HCT116 (cell line): ENCODE results near the gene LRRC9.

Source experiments
- CTCF ChIP-seq, 3 experiments: fragments of 200-600 bp in 1 of 3; sonication (generic) in 1 of 3; IDR thresholded peaks in 2 of 3; conservative IDR thresholded peaks in 1 of 3; 2 replicates each; pipeline ENCODE4 v1.5.1; 2012 to 2017; ENCODE audit warnings: low read depth in 2 of 3, low read length in 2 of 3, antibody characterized with exemption in 1 of 3, borderline replicate concordance in 1 of 3, control low read depth in 1 of 3, mild to moderate bottlenecking in 1 of 3, mixed read lengths in 1 of 3, mixed run types in 1 of 3, moderate library complexity in 1 of 3; ENCODE audit not compliant: insufficient read depth in 1 of 3
- EZH2 ChIP-seq: fragments of 200-600 bp; sonication (generic); IDR thresholded peaks from 2 replicates; pipeline ENCODE4 v1.6.1; 2017; ENCODE audit warnings: antibody characterized with exemption, mixed run types

DNA sequence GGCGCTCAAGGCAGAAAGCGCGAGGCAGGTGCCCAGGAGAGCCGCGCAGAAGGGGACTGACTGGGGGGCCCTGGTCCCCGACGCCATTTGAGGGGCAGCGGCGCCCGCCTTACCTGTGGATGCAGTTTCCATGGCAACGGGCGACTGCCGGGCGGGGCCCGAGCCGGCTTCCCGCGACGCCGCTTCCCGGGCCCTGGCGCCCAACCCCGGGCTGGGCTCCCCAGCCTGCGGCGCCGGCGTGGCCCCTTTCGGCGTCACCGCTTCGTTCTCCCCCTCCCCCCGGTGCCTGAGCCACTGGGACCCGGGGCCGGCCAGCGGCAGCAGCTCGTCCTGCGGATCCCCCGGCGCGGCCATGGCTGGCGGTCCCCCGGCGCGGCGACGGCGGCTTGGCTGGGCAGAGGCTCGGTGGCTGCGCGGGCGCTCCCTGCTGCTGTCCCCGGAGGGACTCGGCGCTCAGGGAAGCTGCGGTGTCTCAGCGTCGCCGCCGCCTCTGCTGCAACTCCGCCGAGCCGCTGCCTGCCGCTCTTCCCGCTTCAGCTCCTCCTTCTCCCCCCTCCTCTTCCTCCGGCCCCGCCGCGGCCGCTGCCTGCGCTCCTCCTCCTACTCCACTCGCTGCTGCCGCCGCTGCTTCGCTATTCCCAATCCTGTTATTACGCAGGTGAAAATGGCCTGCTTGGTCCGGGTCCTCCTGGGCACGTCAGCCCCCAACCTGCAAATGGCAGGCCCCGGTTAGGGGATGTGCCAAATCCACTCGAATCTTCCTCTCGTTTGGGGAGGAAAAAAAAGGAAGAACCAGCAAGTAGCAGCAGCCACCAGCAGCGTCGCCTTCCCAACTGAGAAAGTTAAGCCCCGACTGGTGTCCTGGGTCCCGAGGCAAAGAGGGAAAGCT is 49.4 kb upstream of the LRRC9 start, which contains the start of gene RTN1:
- TF ChIP-seq CTCF (IDR thresholded peaks at IDR 0.05 in 2 of 3, conservative IDR thresholded peaks at IDR 0.05 in 1 of 3; ENCODE audit: borderline replicate concordance in 1 of 3, insufficient read depth in 1 of 3, low read depth in 2 of 3, low read length in 2 of 3) (no peak), EZH2 (no peak)
